Stomach (tissue), 9 donors: Measurements from ENCODE around the gene FGR. TPM values are rescaled to one million over a fixed set of nuclear protein-coding genes. Genes with fewer than 3 reads are reported as not detected.

ENCODE experiments used
- DNase-seq, 2 donors: peaks; one replicate each; pipeline versions ENCODE4 v3.0.0 to v3.0.0-alpha.2; 2013 to 2019
- H3K27ac ChIP-seq, 5 donors: fragments of 200-600 bp in 4 of 5; sonication (generic) in 4 of 5; one replicate each; pipeline ENCODE4 v1.5.1; 2013 to 2019; ENCODE audit warnings: mild to moderate bottlenecking in 1 of 5, moderate library complexity in 1 of 5
- H3K27me3 ChIP-seq, 3 donors: fragments of 200-600 bp; sonication (generic); one replicate each; pipeline ENCODE4 v1.5.1; 2017 to 2019; ENCODE audit warnings: mixed run types in 1 of 3
- H3K36me3 ChIP-seq, 4 donors: fragments of 200-600 bp; sonication (generic); 1 replicate in 3 of 4; 2 replicates in 1 of 4; pipeline ENCODE4 v1.5.1; 2016 to 2019
- H3K4me1 ChIP-seq, 4 donors: fragments of 200-600 bp; sonication (generic); one replicate each; pipeline ENCODE4 v1.5.1; 2016 to 2019
- H3K4me3 ChIP-seq, 4 donors: fragments of 200-600 bp; sonication (generic) in 3 of 4; one replicate each; pipeline ENCODE4 v1.5.1; 2016 to 2019; ENCODE audit warnings: mild to moderate bottlenecking in 1 of 4
- H3K9me3 ChIP-seq, 4 donors: fragments of 200-600 bp; sonication (generic); one replicate each; pipeline ENCODE4 v1.5.1; 2016 to 2019
- CTCF ChIP-seq, 7 experiments: fragments of 450-650 bp in 4 of 7; fragments of 200-600 bp in 3 of 7; sonication (generic) in 3 of 7; IDR thresholded peaks; one replicate each; pipeline ENCODE4 v1.5.1; 2016 to 2019; ENCODE audit warnings: antibody characterized with exemption in 7 of 7, control low read depth in 2 of 7, mild to moderate bottlenecking in 1 of 7
- EP300 ChIP-seq: sonication (generic); formaldehyde crosslinking; IDR thresholded peaks from one replicate; pipeline ENCODE4 v1.6.1; 2017; ENCODE audit warnings: antibody characterized with exemption
- POLR2A ChIP-seq, 4 donors: fragments of 450-650 bp; IDR thresholded peaks; one replicate each; pipeline ENCODE4 v1.6.1; 2016; ENCODE audit warnings: antibody characterized with exemption in 4 of 4, control low read depth in 2 of 4, mild to moderate bottlenecking in 1 of 4, moderate library complexity in 1 of 4
- POLR2AphosphoS5 ChIP-seq, 3 donors: sonication (generic); formaldehyde crosslinking; IDR thresholded peaks; one replicate each; pipeline ENCODE4 v1.6.1; 2016; ENCODE audit warnings: antibody characterized with exemption in 3 of 3
- WGBS, 5 donors: extraction: QIAGEN DNeasy Blood & Tissue Kit in 3 of 5; methylation state at CpG; one replicate each; pipeline versions ENCODE4 v1.1.5 to v1.1.7; 2013 to 2018; 5-methylcytosine and 5-hydroxymethylcytosine counted together
- intact Hi-C: fragments of 100-400 bp; cut with DNase I; formaldehyde crosslinking; loops from one replicate; pipeline ENCODE4 v1.15.1; 2023; ENCODE audit warnings: low total_unique reads
- polyA plus RNA-seq, 3 donors: library from polyadenylated mRNA; stranded (reverse); fragments of 200-250 nt; gene quantifications; one replicate each; pipeline ENCODE4 v1.2.3, GENCODE V29; 2013
- total RNA-seq, 5 donors: library from RNA; depleted of rRNA; stranded (reverse); fragments of >200 nt; gene quantifications; one replicate each; pipeline versions ENCODE4 v1.1.0 to v1.2.3, GENCODE V29; 2014 to 2016
- donor health status: healthy with polysubstance abuse.
- donor health status: Bipolar disorder and iron deficiency.
- donor health status: healthy.

The FGR gene
- total and polyA plus RNA-seq, 8 donors = 3.1 to 9.9 (median 6.8) TPM; not detected in 2

- DNase-seq = no peak
- Histone ChIP-seq H3K4me3 (no peak overlapping the region), H3K9me3 (peaks cover 15 to 31% (median 21%) of the 10 kb centered on the region in 4 donors), H3K27ac (no peak overlapping the region), H3K27me3 (no peaks in the 10 kb centered on the region), H3K4me1 (no peaks in the 10 kb centered on the region), H3K36me3 (no peaks in the 10 kb centered on the region)
- TF ChIP-seq POLR2AphosphoS5 (IDR thresholded peaks at IDR 0.05) = no peak
- TF ChIP-seq POLR2A (IDR thresholded peaks at IDR 0.05) = no peak
- TF ChIP-seq CTCF (IDR thresholded peaks at IDR 0.05) = no peak
- TF ChIP-seq EP300 = no peak
- intact Hi-C loops = no loop called here
These were observed 43.8 kb upstream of the FGR start for GRCh38 chr1:27678747-27679146.

- peaks cover 11 to 19% (median 12%) of the 10 kb centered on the region in 4 donors for H3K4me1 ChIP-seq
- 92 to 100% (median 96%) methylated on average over 1 of the region's 1 CpG for WGBS, 5 donors
- H3K4me3 ChIP-seq = no peak overlapping the region
- H3K27me3 ChIP-seq = no peaks in the 10 kb centered on the region
- H3K27ac ChIP-seq = no peak overlapping the region
- DNase-seq = no peak
- TF ChIP-seq CTCF (IDR thresholded peaks at IDR 0.05) (no peak), POLR2A (IDR thresholded peaks at IDR 0.05) (no peak), EP300 (no peak), POLR2AphosphoS5 (IDR thresholded peaks at IDR 0.05) (no peak)
- H3K9me3 ChIP-seq = peaks cover 12 to 19% (median 15%) of the 10 kb centered on the region in 4 donors
- H3K36me3 ChIP-seq = no peaks in the 10 kb centered on the region
- intact Hi-C loops = no loop called here
These were observed 41.4 kb upstream of the FGR start for GRCh38 chr1:27676410-27676809.

- peaks cover 19 to 43% (median 34%) of the 10 kb centered on the region in 4 donors for H3K4me1 ChIP-seq
- TF ChIP-seq POLR2A (IDR thresholded peaks at IDR 0.05) (no peak), POLR2AphosphoS5 (IDR thresholded peaks at IDR 0.05) (no peak), EP300 (no peak), CTCF (IDR thresholded peaks at IDR 0.05) (no peak)
- no peaks in the 10 kb centered on the region for H3K9me3 ChIP-seq
- H3K27me3 ChIP-seq = no peaks in the 10 kb centered on the region
- H3K36me3 ChIP-seq = no peaks in the 10 kb centered on the region
- peak overlapping the region in 3 of 4 donors; percentile 48 to 61 (median 54) for H3K4me3 ChIP-seq
- DNase-seq = no peak
- peak overlapping the region; percentile 59 to 94 (median 87) for H3K27ac ChIP-seq
- intact Hi-C loops = no loop called here
These were observed 37.7 kb upstream of the FGR start for GRCh38 chr1:27672750-27673112.

- WGBS, 5 donors = 0 to 1% (median 0%) methylated on average over 10 of the region's 10 CpGs
- DNase-seq = peak; percentile 87 to 97
- H3K27me3 ChIP-seq = no peaks in the 10 kb centered on the region
- H3K27ac ChIP-seq = peak within 1 kb of the TSS; percentile 78 to 94 (median 87)
- TF ChIP-seq POLR2AphosphoS5 (IDR thresholded peaks at IDR 0.05) = peak; percentile 55 to 80 (median 76)
- peak in 5 of 7 experiments; percentile 30 to 62 (median 54) for TF ChIP-seq CTCF (IDR thresholded peaks at IDR 0.05)
- TF ChIP-seq POLR2A (IDR thresholded peaks at IDR 0.05) = no peak
- TF ChIP-seq EP300 = no peak
- intact Hi-C loops = no loop called here
- peaks cover 19 to 43% (median 34%) of the 10 kb centered on the region in 4 donors for H3K4me1 ChIP-seq
- peak within 1 kb of the TSS; percentile 48 to 61 (median 54) for H3K4me3 ChIP-seq
- H3K9me3 ChIP-seq = no peaks in the 10 kb centered on the region
- H3K36me3 ChIP-seq = peaks cover 0 to 6% (median 0%) of the 10 kb centered on the region in 4 donors
These were observed 37.2 kb upstream of the FGR start, which contains the start of gene IFI6 for GRCh38 chr1:27671964-27672749. TSS of gene IFI6 (minus strand) at chr1:27672192. CDS start at chr1:27669314, 2,878 bp downstream.
